HepG2 (cell line): ENCODE measurements around the gene ATP11A. TPM values are rescaled to one million over a fixed set of nuclear protein-coding genes. Genes with fewer than 3 reads are reported as not detected.

Experiments used
- ATAC-seq: fragments of 200-7000 bp; cut with Tn5 transposase; 3 replicates; pipeline ENCODE4 v1.9.1; 2020; ENCODE audit warnings: mild to moderate bottlenecking, moderate library complexity
- BruUV-seq: library from RNA; stranded (reverse); fragments of 400-500 nt; replicated peaks from 2 replicates; lab custom pipeline; 2021; lab: Mats Ljungman, UMichigan
- CTCF ChIA-PET: fragments of 300-600 bp; formaldehyde crosslinking; extraction: SDS; loops from one replicate; lab custom pipeline; 2021; ENCODE audit warnings: low total read pairs, inconsistent platforms, low intra/inter-chr PET ratio; lab: Yijun Ruan, JAX
- POLR2A ChIA-PET: fragments of 350-600 bp; sonication (Branson Sonifier 250); formaldehyde crosslinking; loops from one replicate; lab custom pipeline; 2020; ENCODE audit warnings: antibody characterized with exemption, inconsistent platforms; lab: Yijun Ruan, JAX
- DNase-seq: peaks from one replicate; pipeline ENCODE4 v3.0.0-alpha.2; 2015; ENCODE audit warnings: low spot score
- FAIRE-seq: peaks from 3 replicates; lab custom pipeline; 2011; peaks lifted over from hg19 to GRCh38; lab: Jason Lieb, UNC
- H2AFZ ChIP-seq: one replicate; pipeline ENCODE4 v1.6.1; 2011; ENCODE audit warnings: low read length, inconsistent platforms
- H3K27ac ChIP-seq: fragments of 300-600 bp; 3 replicates; pipeline ENCODE4 v1.8.0; 2011; ENCODE audit warnings: mixed run types, mild to moderate bottlenecking, mixed read lengths, low read length, inconsistent platforms; ENCODE audit not compliant: insufficient read depth; ENCODE audit errors: extremely low read length
- H3K27me3 ChIP-seq, 2 experiments: fragments of 200-600 bp in 1 of 2; 2 replicates in 1 of 2; 3 replicates in 1 of 2; pipeline versions ENCODE4 v1.6.0 to v1.8.0; 2011; ENCODE audit warnings: low read length in 2 of 2, mild to moderate bottlenecking in 2 of 2, moderate library complexity in 2 of 2, inconsistent platforms in 1 of 2; ENCODE audit not compliant: insufficient read depth in 2 of 2, control insufficient read depth in 1 of 2
- H3K36me3 ChIP-seq, 2 experiments: fragments of 200-600 bp in 1 of 2; replicated peaks in 1 of 2; 2 replicates in 1 of 2; 3 replicates in 1 of 2; pipeline versions ENCODE4 v1.5.1 to v1.8.0; 2011; ENCODE audit warnings: low read length in 2 of 2, inconsistent platforms in 1 of 2; ENCODE audit not compliant: insufficient read depth in 2 of 2, control insufficient read depth in 1 of 2
- H3K4me1 ChIP-seq: 2 replicates; pipeline ENCODE4 v1.5.1; 2012; ENCODE audit warnings: low read length, inconsistent platforms; ENCODE audit not compliant: insufficient read depth
- H3K4me2 ChIP-seq: 2 replicates; pipeline ENCODE4 v1.6.0; 2011; ENCODE audit warnings: low read depth, low read length, inconsistent platforms
- H3K4me3 ChIP-seq, 3 experiments: fragments of 200-600 bp in 1 of 3; sonication (generic), shearing (Covaris generic) in 1 of 3; replicated peaks in 1 of 3; 2 replicates each; pipeline ENCODE4 v1.5.1; 2011 to 2016; ENCODE audit warnings: low read length in 3 of 3, inconsistent platforms in 2 of 3, low read depth in 2 of 3, mild to moderate bottlenecking in 2 of 3, control low read depth in 1 of 3, mixed read lengths in 1 of 3; ENCODE audit not compliant: insufficient read depth in 1 of 3
- H3K79me2 ChIP-seq: one replicate; pipeline ENCODE4 v1.6.1; 2011; ENCODE audit warnings: low read length, inconsistent platforms; ENCODE audit not compliant: insufficient read depth
- H3K9ac ChIP-seq: 2 replicates; pipeline ENCODE4 v1.6.0; 2011; ENCODE audit warnings: mild to moderate bottlenecking, low read depth, low read length, inconsistent platforms; ENCODE audit not compliant: insufficient read depth
- H3K9me3 ChIP-seq: 2 replicates; pipeline ENCODE4 v1.5.1; 2012; ENCODE audit warnings: mild to moderate bottlenecking, low read length
- H4K20me1 ChIP-seq: 2 replicates; pipeline ENCODE4 v1.6.0; 2011; ENCODE audit warnings: inconsistent platforms, mild to moderate bottlenecking, low read length, moderate library complexity; ENCODE audit not compliant: insufficient read depth
- ARID2 ChIP-seq: sonication (generic); formaldehyde crosslinking; IDR thresholded peaks from 2 replicates; pipeline ENCODE4 v1.8.1; 2022; ENCODE audit warnings: mild to moderate bottlenecking, missing genetic modification reagents, borderline replicate concordance
- CEBPB ChIP-seq: IDR thresholded peaks from 2 replicates; pipeline ENCODE4 v1.6.1; 2011; ENCODE audit warnings: low read depth, low read length, improper control_type of control experiment, borderline replicate concordance
- KLF16 ChIP-seq, 2 experiments: sonication (generic) in 1 of 2; formaldehyde crosslinking in 1 of 2; IDR thresholded peaks; 2 replicates each; pipeline versions ENCODE4 v1.6.1 to v1.8.0; 2016 to 2023; ENCODE audit warnings: missing genetic modification reagents in 2 of 2, missing compliant biosample characterization in 1 of 2
- THAP7 ChIP-seq: sonication (generic); formaldehyde crosslinking; IDR thresholded peaks from 2 replicates; pipeline ENCODE4 v1.8.1; 2023; ENCODE audit warnings: mild to moderate bottlenecking, missing genetic modification reagents
- ZFP36L1 ChIP-seq: sonication (generic); formaldehyde crosslinking; IDR thresholded peaks from 2 replicates; pipeline ENCODE4 v1.8.0; 2022; ENCODE audit warnings: mild to moderate bottlenecking, missing genetic modification reagents, moderate library complexity
- ZNF18 ChIP-seq: sonication (generic); formaldehyde crosslinking; IDR thresholded peaks from 2 replicates; pipeline ENCODE4 v1.8.0; 2022; ENCODE audit warnings: mild to moderate bottlenecking, missing genetic modification reagents; ENCODE audit not compliant: insufficient replicate concordance
- ZNF501 ChIP-seq: sonication (generic); formaldehyde crosslinking; IDR thresholded peaks from 2 replicates; pipeline ENCODE4 v1.5.1; 2020; ENCODE audit warnings: mild to moderate bottlenecking, moderate library complexity, missing genetic modification reagents
- ZNF512B ChIP-seq: sonication (generic); formaldehyde crosslinking; IDR thresholded peaks from 2 replicates; pipeline ENCODE4 v1.5.1; 2020; ENCODE audit warnings: missing genetic modification reagents, mild to moderate bottlenecking, borderline replicate concordance
- ZNF670 ChIP-seq: sonication (generic); formaldehyde crosslinking; IDR thresholded peaks from 2 replicates; pipeline ENCODE4 v1.8.0; 2022; ENCODE audit warnings: mild to moderate bottlenecking, missing genetic modification reagents, borderline replicate concordance
- WGBS: methylation state at CpG from one replicate; pipeline ENCODE4 v1.1.6; 2017; ENCODE audit warnings: low lambda C conversion rate; 5-methylcytosine and 5-hydroxymethylcytosine counted together
- in situ Hi-C: cut with HindIII; loops from 2 replicates; pipeline ENCODE4 v1.10.0; 2017; ENCODE audit warnings: low pct_unique_long_range_greater_than_20kb; ENCODE audit not compliant: extremely low pct_ligation_motif_present
- intact Hi-C: fragments of 100-400 bp; cut with micrococcal nuclease; formaldehyde crosslinking; loops from one replicate; pipeline ENCODE4 v1.10.0; 2022; ENCODE audit not compliant: unreplicated experiment
- polyA plus RNA-seq, 8 experiments: library from polyadenylated mRNA; depleted of rRNA in 3 of 8; stranded (reverse) in 7 of 8; unstranded in 1 of 8; fragments of >200 nt; fragmentation: Illumina TruSeq in 4 of 8; extraction: Trizol in 4 of 8; gene quantifications; 2 replicates each; pipeline versions ENCODE4 v1.2.1 to v1.2.3, GENCODE V29; 2011 to 2016; ENCODE audit warnings: low read depth in 4 of 8, missing spikeins in 1 of 8, mixed read lengths in 1 of 8; ENCODE audit not compliant: insufficient read depth in 1 of 8
- total RNA-seq, 5 experiments: library from RNA; depleted of rRNA; stranded (reverse); fragments of >200 nt; fragmentation: Illumina TruSeq; extraction: Trizol; gene quantifications; 2 replicates each; pipeline ENCODE4 v1.2.3, GENCODE V29; 2016; ENCODE audit warnings: low read depth in 1 of 5

ATP11A gene
- total and polyA plus RNA-seq, 2 of the 13 experiments (the other 11 are each of a cell fraction or from before 2014, with no cell fraction given): 18.4 to 20.1 TPM

GRCh38 chr13:112896736-112897602 is 207.1 kb downstream of the ATP11A start (continued):
- TF ChIP-seq ZNF670 (CRISPR knock-in tag) (no peak), ZNF512B (CRISPR knock-in tag) (no peak), KLF16 (CRISPR knock-in tag; IDR thresholded peaks at IDR 0.05) (no peak), ARID2 (no peak), CEBPB (no peak)

- H3K4me3 ChIP-seq: no peak overlapping the region
Measured at GRCh38 chr13:112897603-112897955, 207.7 kb downstream of the ATP11A start.

More at GRCh38 chr13:112897603-112897955, 207.7 kb downstream of the ATP11A start:
- WGBS: 94% methylated on average over 3 of the region's 6 CpGs
- peaks cover 1 to 6% of the 10 kb centered on the region in 2 experiments; a peak in 2 of 5 replicates for H3K36me3 ChIP-seq
- ChIA-PET POLR2A (no interaction called here), CTCF (no interaction called here)
- H2AFZ ChIP-seq: no peak overlapping the region
- no peak overlapping the region for H3K27ac ChIP-seq
- intact Hi-C loops: no loop called here
- no peaks in the 10 kb centered on the region for H3K9me3 ChIP-seq
- no peaks in the 10 kb centered on the region for H3K27me3 ChIP-seq
- TF ChIP-seq ZFP36L1 (CRISPR knock-in tag): no peak
- no peak for TF ChIP-seq ZNF501 (CRISPR knock-in tag)
- TF ChIP-seq THAP7 (CRISPR knock-in tag): no peak
- no peak for TF ChIP-seq ZNF18
- H4K20me1 ChIP-seq: no peaks in the 10 kb centered on the region; the same call in 1 of the 2 replicates
- H3K79me2 ChIP-seq: no peaks in the 10 kb centered on the region
- DNase-seq (no peak), FAIRE-seq (no peak), ATAC-seq (no peak)
- in situ Hi-C loops: no loop called here
- no TSS peak for BruUV-seq
- H3K4me1 ChIP-seq: peaks cover 17% of the 10 kb centered on the region
- no peak overlapping the region for H3K9ac ChIP-seq
- H3K4me2 ChIP-seq: no peak overlapping the region
